Measurements from ENCODE around the gene SKP1. TPM values are rescaled to one million over a fixed set of nuclear protein-coding genes. Genes with fewer than 3 reads are reported as not detected.

SKP1 gene
- total and polyA plus RNA-seq, 7 experiments from 2014 or later: 224 to 1,361 (median 274) TPM

GRCh38 chr5:134103998-134104654 is 72.6 kb downstream of the SKP1 start:
- Histone ChIP-seq H3K9me3 (ENCODE audit: control insufficient read depth in 2 of 3, low read length in 3 of 3) (no peaks in the 10 kb centered on the region), H3K4me1 (ENCODE audit: control insufficient read depth in 2 of 2, insufficient read depth in 2 of 2, low read length in 2 of 2) (peaks cover 70 to 92% of the 10 kb centered on the region in 2 donors), H3K27ac (ENCODE audit: low read depth, low read length) (peak overlapping the region; percentile 76), H3K27me3 (ENCODE audit: control insufficient read depth in 2 of 2, insufficient read depth in 2 of 2, low read length in 2 of 2) (no peaks in the 10 kb centered on the region), H3K4me3 (ENCODE audit: low read length) (peak overlapping the region; percentile 47), H3K36me3 (ENCODE audit: control insufficient read depth in 2 of 3, insufficient read depth in 3 of 3, low read length in 3 of 3) (no peaks in the 10 kb centered on the region)
- peak in 1 of 9 donors; percentile 66 for DNase-seq
- CTCF ChIA-PET: interaction anchor here (0.7 to 4.4 kb wide), 9 partner anchors 17 to 53 kb away, joined by 3 to 36 read pairs (median 6); no protein-coding TSS in a partner anchor
- intact Hi-C loops (cut with micrococcal nuclease): loop anchor here in 1 of 2 donors (1.0 kb wide), 2 partner anchors 10 to 65 kb away; partner anchors contain the start of gene TCF7
- Mint-ChIP-seq H3K4me1 (peaks cover 48 to 98% (median 86%) of the 10 kb centered on the region in 7 donors), H3K36me3 (no peaks in the 10 kb centered on the region), H3K4me3 (peak overlapping the region; percentile 74 to 86 (median 80)), H3K9me3 (no peaks in the 10 kb centered on the region), H3K27ac (peak overlapping the region; percentile 91 to 99 (median 96)), H3K27me3 (peaks cover 0 to 13% (median 0%) of the 10 kb centered on the region in 5 donors)
- ATAC-seq: no peak
- POLR2A ChIA-PET: interaction anchor here (0.8 to 5.5 kb wide), 5 partner anchors 32 to 53 kb away, joined by 3 to 52 read pairs (median 6); no protein-coding TSS in a partner anchor

GRCh38 chr5:134103397-134103796 is 73.4 kb downstream of the SKP1 start:
- no peaks in the 10 kb centered on the region for H3K36me3 ChIP-seq (ENCODE audit: control insufficient read depth in 2 of 3, insufficient read depth in 3 of 3, low read length in 3 of 3)
- CTCF ChIA-PET: interaction anchor here (0.7 to 4.4 kb wide), 9 partner anchors 18 to 52 kb away, joined by 3 to 36 read pairs (median 5); no protein-coding TSS in a partner anchor
- peak overlapping the region; percentile 29 to 86 (median 80) for H3K4me3 Mint-ChIP-seq
- H3K4me3 ChIP-seq (ENCODE audit: low read length): peak overlapping the region; percentile 19
- no peaks in the 10 kb centered on the region for H3K27me3 ChIP-seq (ENCODE audit: control insufficient read depth in 2 of 2, insufficient read depth in 2 of 2, low read length in 2 of 2)
- DNase-seq (peak in 6 of 9 donors; percentile 58 to 80 (median 66)), ATAC-seq (peak; percentile 51)
- peak overlapping the region; percentile 39 to 99 (median 96) for H3K27ac Mint-ChIP-seq
- H3K27me3 Mint-ChIP-seq: peaks cover 0 to 18% (median 0%) of the 10 kb centered on the region in 5 donors
- intact Hi-C loops (cut with micrococcal nuclease): loop anchor here in 1 of 2 donors (1.0 kb wide), 2 partner anchors 11 to 64 kb away; partner anchors contain the start of gene TCF7
- H3K36me3 Mint-ChIP-seq: no peaks in the 10 kb centered on the region
- H3K9me3 ChIP-seq (ENCODE audit: control insufficient read depth in 2 of 3, low read length in 3 of 3): no peaks in the 10 kb centered on the region
- peaks cover 75 to 93% of the 10 kb centered on the region in 2 donors for H3K4me1 ChIP-seq (ENCODE audit: control insufficient read depth in 2 of 2, insufficient read depth in 2 of 2, low read length in 2 of 2)
- peak overlapping the region; percentile 76 for H3K27ac ChIP-seq (ENCODE audit: low read depth, low read length)
- peaks cover 52 to 98% (median 88%) of the 10 kb centered on the region in 7 donors for H3K4me1 Mint-ChIP-seq
- H3K9me3 Mint-ChIP-seq: no peaks in the 10 kb centered on the region
- POLR2A ChIA-PET: interaction anchor here (1.1 to 5.5 kb wide), 2 partner anchors 31 to 51 kb away, joined by 3 to 52 read pairs; no protein-coding TSS in a partner anchor

GRCh38 chr5:134101686-134102439 is 74.9 kb downstream of the SKP1 start:
- ChIA-PET CTCF (interaction anchor here (0.6 to 5.7 kb wide), 12 partner anchors 15 to 66 kb away, joined by 3 to 40 read pairs (median 6); no protein-coding TSS in a partner anchor), POLR2A (interaction anchor here (1.1 to 5.5 kb wide), 4 partner anchors 29 to 50 kb away, joined by 3 to 52 read pairs (median 6); no protein-coding TSS in a partner anchor)
- Mint-ChIP-seq H3K4me1 (peaks cover 51 to 98% (median 83%) of the 10 kb centered on the region in 7 donors), H3K9me3 (no peaks in the 10 kb centered on the region), H3K36me3 (peaks cover 0 to 2% (median 0%) of the 10 kb centered on the region in 5 donors), H3K27ac (peak overlapping the region in 8 of 9 donors; percentile 32 to 98 (median 94)), H3K4me3 (peak overlapping the region in 6 of 10 donors; percentile 27 to 81 (median 64)), H3K27me3 (peaks cover 0 to 11% (median 0%) of the 10 kb centered on the region in 5 donors)
- peak in 8 of 9 donors; percentile 55 to 79 (median 69) for DNase-seq
- Histone ChIP-seq H3K27ac (ENCODE audit: low read depth, low read length) (peak overlapping the region; percentile 80), H3K4me1 (ENCODE audit: control insufficient read depth in 2 of 2, insufficient read depth in 2 of 2, low read length in 2 of 2) (peaks cover 73 to 89% of the 10 kb centered on the region in 2 donors), H3K36me3 (ENCODE audit: control insufficient read depth in 2 of 3, insufficient read depth in 3 of 3, low read length in 3 of 3) (no peaks in the 10 kb centered on the region), H3K27me3 (ENCODE audit: control insufficient read depth in 2 of 2, insufficient read depth in 2 of 2, low read length in 2 of 2) (no peaks in the 10 kb centered on the region), H3K9me3 (ENCODE audit: control insufficient read depth in 2 of 3, low read length in 3 of 3) (no peaks in the 10 kb centered on the region), H3K4me3 (ENCODE audit: low read length) (peak overlapping the region; percentile 19)
- ATAC-seq: peak; percentile 62
- intact Hi-C loops (cut with micrococcal nuclease): loop anchor here in 1 of 2 donors (1.0 kb wide), 1 partner anchor 43 kb away; no protein-coding TSS in a partner anchor

- peak overlapping the region; percentile 10 for H3K4me3 ChIP-seq (ENCODE audit: low read length)
- H3K36me3 ChIP-seq (ENCODE audit: control insufficient read depth in 2 of 3, insufficient read depth in 3 of 3, low read length in 3 of 3): no peaks in the 10 kb centered on the region
- H3K27ac Mint-ChIP-seq: peak overlapping the region; percentile 80 to 98 (median 95)
- H3K27ac ChIP-seq (ENCODE audit: low read depth, low read length): peak overlapping the region; percentile 80
- H3K9me3 ChIP-seq (ENCODE audit: control insufficient read depth in 2 of 3, low read length in 3 of 3): no peaks in the 10 kb centered on the region
- no peaks in the 10 kb centered on the region for H3K27me3 ChIP-seq (ENCODE audit: control insufficient read depth in 2 of 2, insufficient read depth in 2 of 2, low read length in 2 of 2)
- ChIA-PET CTCF (interaction anchor here (0.8 to 5.7 kb wide), 12 partner anchors 14 to 83 kb away, joined by 3 to 40 read pairs (median 7); no protein-coding TSS in a partner anchor), POLR2A (interaction anchor here (0.6 to 5.5 kb wide), 7 partner anchors 22 to 126 kb away, joined by 3 to 52 read pairs (median 5); partner anchors contain the start of gene SKP1)
- peaks cover 64 to 90% of the 10 kb centered on the region in 2 donors for H3K4me1 ChIP-seq (ENCODE audit: control insufficient read depth in 2 of 2, insufficient read depth in 2 of 2, low read length in 2 of 2)
- intact Hi-C loops (cut with micrococcal nuclease): loop anchor here (1.0 kb wide), 8 partner anchors 10 to 61 kb away; partner anchors contain the start of gene TCF7 (in 1 of the 2)
- H3K4me1 Mint-ChIP-seq: peaks cover 50 to 97% (median 82%) of the 10 kb centered on the region in 7 donors
- peak in 7 of 9 donors; percentile 58 to 90 (median 68) for DNase-seq
- H3K27me3 Mint-ChIP-seq: peaks cover 0 to 12% (median 0%) of the 10 kb centered on the region in 5 donors
- H3K9me3 Mint-ChIP-seq: no peaks in the 10 kb centered on the region
- ATAC-seq: peak; percentile 82
- H3K36me3 Mint-ChIP-seq: peaks cover 0 to 2% (median 0%) of the 10 kb centered on the region in 5 donors
- H3K4me3 Mint-ChIP-seq: peak overlapping the region; percentile 48 to 79 (median 68)
These were observed 76.3 kb downstream of the SKP1 start for GRCh38 chr5:134100283-134101091.

- POLR2A ChIA-PET: interaction anchor here (1.2 to 5.5 kb wide), 5 partner anchors 22 to 76 kb away, joined by 4 to 52 read pairs (median 12); partner anchors contain the start of gene SKP1
- no peaks in the 10 kb centered on the region for H3K9me3 ChIP-seq (ENCODE audit: control insufficient read depth in 2 of 3, low read length in 3 of 3)
These were observed 76.8 kb downstream of the SKP1 start for GRCh38 chr5:134099939-134100282.

More at GRCh38 chr5:134099939-134100282, 76.8 kb downstream of the SKP1 start:
- Mint-ChIP-seq H3K4me1 (peaks cover 45 to 97% (median 77%) of the 10 kb centered on the region in 7 donors), H3K27me3 (peaks cover 0 to 12% (median 0%) of the 10 kb centered on the region in 5 donors), H3K9me3 (no peaks in the 10 kb centered on the region), H3K36me3 (peaks cover 0 to 2% (median 0%) of the 10 kb centered on the region in 5 donors), H3K4me3 (peak overlapping the region; percentile 17 to 79 (median 68)), H3K27ac (peak overlapping the region; percentile 80 to 98 (median 95))
- peaks cover 58 to 88% of the 10 kb centered on the region in 2 donors for H3K4me1 ChIP-seq (ENCODE audit: control insufficient read depth in 2 of 2, insufficient read depth in 2 of 2, low read length in 2 of 2)
- H3K4me3 ChIP-seq (ENCODE audit: low read length): peak overlapping the region; percentile 10
- no peaks in the 10 kb centered on the region for H3K27me3 ChIP-seq (ENCODE audit: control insufficient read depth in 2 of 2, insufficient read depth in 2 of 2, low read length in 2 of 2)
- CTCF ChIA-PET: interaction anchor here (0.8 to 5.7 kb wide), 10 partner anchors 14 to 83 kb away, joined by 3 to 40 read pairs (median 6); no protein-coding TSS in a partner anchor
- H3K36me3 ChIP-seq (ENCODE audit: control insufficient read depth in 2 of 3, insufficient read depth in 3 of 3, low read length in 3 of 3): no peaks in the 10 kb centered on the region
- intact Hi-C loops (cut with micrococcal nuclease): loop anchor here (1.0 kb wide), 8 partner anchors 10 to 61 kb away; partner anchors contain the start of gene TCF7 (in 1 of the 2)
- no peak for DNase-seq
- peak overlapping the region; percentile 80 for H3K27ac ChIP-seq (ENCODE audit: low read depth, low read length)
- no peak for ATAC-seq
